GM19463 (cell line): Measurements from ENCODE around the gene CPZ.
"Not testable (repeated sequence)": the region's sequence is repeated elsewhere in the genome, so short reads cannot be mapped to it uniquely, and the experiment has no call there.

ENCODE experiments used
- ATAC-seq: cut with Tn5 transposase; IDR thresholded peaks from one replicate; pipeline ENCODE4 v1.9.1; 2021; ENCODE audit warnings: mild to moderate bottlenecking, moderate library complexity; ENCODE audit not compliant: unreplicated experiment

The CPZ gene

GRCh38 chr4:8608714-8609391, 16.3 kb downstream of the CPZ start:
- ATAC-seq = no peak

DNA sequence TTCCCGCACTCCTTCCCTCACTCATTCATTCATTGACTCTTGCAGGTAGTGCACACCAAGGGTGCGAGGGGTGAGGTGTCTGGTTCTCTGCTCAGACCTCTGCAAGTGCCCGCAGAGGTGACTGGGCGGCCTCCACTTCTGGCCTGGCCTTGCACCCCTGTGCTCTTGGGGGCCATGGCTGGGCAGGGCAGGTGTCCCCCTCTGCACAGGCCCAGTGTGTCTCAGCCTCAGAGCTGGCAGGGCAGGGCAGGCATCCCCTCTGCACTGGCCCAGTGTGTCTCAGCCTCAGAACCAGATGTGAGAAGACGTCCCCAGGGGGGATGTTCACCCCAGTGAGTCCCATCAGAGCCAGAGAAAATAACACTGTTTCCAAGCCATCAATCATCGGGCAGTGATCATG, 16.8 kb downstream of the CPZ start:
- ATAC-seq = no peak

- no peak for ATAC-seq
Observed at GRCh38 chr4:8609824-8610350, 17.3 kb downstream of the CPZ start.

- no peak for ATAC-seq
Observed at GRCh38 chr4:8610858-8611616, 18.5 kb downstream of the CPZ start.

- no peak for ATAC-seq
Observed at GRCh38 chr4:8612646-8613045, 20.1 kb downstream of the CPZ start.

GRCh38 chr4:8613421-8614364, 21.1 kb downstream of the CPZ start:
- ATAC-seq = no peak

DNA sequence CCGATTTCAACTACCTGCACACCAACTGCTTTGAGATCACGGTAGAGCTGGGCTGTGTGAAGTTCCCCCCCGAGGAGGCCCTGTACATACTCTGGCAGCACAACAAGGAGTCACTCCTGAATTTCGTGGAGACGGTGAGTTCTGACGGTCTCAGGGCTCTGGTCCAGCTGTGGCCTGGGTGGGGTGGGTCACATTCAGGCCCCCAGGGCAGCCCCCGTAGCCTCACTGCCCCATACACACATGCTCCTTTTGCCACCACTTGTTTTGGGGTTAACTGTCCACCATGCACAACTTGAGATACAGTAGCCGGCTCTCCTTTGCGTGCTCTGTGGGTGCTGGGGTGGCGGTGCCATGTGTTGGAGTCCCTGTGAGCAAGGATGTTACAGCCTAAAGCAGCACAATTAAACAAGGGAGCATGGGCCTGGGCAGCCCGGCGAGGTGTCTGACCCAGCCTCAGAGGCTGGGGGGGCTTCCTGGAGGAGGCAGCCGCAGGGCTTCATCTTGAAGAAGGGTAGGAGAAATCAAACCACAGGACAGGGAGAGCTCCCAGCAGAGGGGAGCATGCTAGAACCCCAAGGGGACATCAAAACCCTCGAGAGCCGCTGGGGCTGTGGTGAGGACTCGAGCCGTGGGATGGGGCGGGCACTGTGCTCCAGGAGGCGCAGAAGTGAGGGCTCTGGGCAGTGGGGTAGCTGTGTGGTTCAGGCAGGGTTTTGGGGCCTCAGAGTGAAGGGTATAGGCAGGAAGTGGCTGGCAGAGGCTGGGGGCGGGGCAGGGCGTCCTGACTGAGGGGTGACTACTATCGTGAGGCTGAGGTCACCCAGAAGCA, 22.0 kb downstream of the CPZ start:
- no peak for ATAC-seq

- no peak for ATAC-seq
Observed at GRCh38 chr4:8615366-8615765, 22.8 kb downstream of the CPZ start.

DNA sequence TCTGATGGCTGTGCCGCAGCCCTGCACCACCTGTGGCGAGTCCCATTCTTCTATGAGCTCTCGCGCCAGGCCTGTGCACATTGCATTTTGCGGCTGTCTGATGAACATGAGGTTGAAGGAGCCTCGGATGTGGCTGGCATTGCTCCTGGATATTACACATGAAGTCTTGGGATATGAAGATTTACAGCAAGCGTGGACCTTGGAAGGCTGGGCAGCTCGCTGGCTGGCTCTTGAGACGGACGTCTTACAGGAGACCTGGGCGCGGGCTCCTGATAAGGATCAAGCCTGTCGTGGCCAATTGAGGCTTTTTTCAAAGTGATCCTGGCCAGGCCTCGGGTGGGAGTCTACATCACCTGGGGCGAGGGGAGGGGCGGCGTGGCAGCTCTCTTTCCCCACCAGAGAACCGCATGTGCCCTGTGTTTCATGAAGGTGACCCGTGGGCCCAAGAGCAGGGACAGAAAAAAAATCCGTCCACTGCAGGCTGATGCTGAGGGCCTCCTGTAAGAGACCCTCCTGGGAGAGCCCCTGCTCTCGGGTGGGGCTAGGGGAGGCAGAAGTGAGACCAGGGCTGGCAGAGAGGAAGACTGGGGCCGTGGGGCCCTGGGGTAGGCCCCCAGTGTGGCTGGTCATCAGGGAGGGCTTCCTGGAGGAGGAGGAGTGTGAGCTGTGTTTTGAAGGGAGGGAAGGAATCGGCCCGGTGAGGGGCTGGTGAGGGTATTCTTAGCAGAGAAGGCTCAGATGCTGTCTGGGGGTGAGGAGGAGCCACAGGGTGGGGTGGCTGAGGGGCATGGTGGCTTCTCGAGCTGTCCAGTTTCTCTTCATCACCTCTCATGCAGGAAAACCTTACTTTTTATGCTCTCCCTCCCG, 23.6 kb downstream of the CPZ start:
- ATAC-seq = no peak

- ATAC-seq = no peak
Observed at GRCh38 chr4:8616831-8617230, 24.3 kb downstream of the CPZ start.

DNA sequence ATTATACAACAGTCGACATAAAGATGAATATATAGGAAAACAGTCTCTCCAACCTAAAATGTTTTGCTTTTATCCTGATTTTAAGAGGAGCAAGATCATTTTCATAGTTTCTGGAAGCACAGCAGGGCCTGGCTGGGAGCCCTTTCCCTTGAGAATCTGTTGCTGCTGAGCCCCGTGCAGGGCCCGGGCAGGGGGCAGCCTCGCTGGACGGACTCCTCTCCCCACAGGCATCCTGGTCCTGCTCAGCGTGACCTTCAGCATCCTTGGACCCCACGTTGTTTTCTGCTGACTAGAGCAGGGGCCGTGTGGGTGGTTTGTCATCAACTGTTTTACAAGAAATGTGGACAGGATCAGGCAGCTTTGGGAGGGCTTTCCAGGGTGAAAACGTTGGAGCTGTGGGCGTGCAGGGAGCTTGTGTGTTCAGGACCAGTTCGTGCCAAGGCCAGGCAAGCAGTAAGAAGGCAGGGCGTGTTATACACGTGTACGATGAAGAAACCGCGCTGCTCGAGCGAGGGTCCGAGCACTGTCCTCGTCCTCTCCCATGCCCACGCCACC, 25.0 kb downstream of the CPZ start:
- no peak for ATAC-seq

- no peak for ATAC-seq
Observed at GRCh38 chr4:8618421-8618820, 25.9 kb downstream of the CPZ start.

- ATAC-seq = no peak
Observed at GRCh38 chr4:8618961-8619720, 26.6 kb downstream of the CPZ start.

DNA sequence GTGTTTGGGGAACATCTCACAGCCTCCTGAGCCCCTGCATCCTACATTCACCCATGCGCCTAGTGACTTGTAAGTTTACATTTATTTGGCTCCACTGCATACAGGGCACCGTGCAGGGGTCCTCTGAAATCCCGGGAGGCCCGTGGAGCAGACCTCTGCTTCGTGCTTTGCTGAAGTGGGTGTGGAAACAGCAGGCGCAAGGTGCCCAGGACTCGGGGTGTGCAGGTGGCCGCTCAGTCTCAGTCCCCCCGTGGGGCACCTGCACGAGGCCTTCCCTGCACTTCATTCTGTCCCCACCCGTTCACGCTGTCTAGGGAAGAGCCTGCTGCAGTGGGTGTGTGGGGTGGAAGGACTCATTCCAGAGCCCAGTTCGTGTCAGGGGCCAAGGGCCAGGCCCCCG, 28.6 kb downstream of the CPZ start:
- ATAC-seq = not testable (repeated sequence)

DNA sequence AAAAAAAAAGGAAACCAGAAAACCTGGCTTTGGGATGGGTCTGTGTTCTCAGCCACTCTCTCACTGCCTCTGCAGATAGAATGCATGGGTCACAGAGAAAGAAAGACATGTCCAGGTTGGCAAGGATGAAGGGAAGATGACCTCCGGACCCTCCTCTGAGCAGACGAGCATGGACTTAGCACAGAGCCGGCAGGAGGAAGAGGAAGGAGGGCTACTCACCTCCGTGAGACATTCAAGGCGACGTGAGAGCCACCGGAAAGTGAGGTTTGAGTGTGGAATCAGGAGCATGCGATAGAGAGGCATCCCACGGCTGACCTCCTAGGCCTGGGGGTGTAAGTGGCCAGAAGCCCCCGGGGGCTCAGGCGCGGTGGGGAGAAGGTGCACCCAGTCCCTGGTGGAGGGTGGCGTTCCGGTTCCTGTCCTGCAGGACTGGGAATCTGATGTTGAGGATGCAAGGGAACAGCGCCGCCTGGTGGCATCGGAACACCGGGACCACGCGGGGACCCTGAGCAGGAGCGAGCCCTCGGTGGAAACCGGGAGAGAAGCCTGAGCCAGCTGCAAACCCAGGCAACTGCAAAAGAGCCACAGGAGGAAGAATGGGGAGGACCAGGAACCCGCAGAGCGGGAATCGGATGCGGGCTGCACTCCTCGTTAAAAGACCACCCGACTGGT, 32.2 kb downstream of the CPZ start:
- ATAC-seq = not testable (repeated sequence)

DNA sequence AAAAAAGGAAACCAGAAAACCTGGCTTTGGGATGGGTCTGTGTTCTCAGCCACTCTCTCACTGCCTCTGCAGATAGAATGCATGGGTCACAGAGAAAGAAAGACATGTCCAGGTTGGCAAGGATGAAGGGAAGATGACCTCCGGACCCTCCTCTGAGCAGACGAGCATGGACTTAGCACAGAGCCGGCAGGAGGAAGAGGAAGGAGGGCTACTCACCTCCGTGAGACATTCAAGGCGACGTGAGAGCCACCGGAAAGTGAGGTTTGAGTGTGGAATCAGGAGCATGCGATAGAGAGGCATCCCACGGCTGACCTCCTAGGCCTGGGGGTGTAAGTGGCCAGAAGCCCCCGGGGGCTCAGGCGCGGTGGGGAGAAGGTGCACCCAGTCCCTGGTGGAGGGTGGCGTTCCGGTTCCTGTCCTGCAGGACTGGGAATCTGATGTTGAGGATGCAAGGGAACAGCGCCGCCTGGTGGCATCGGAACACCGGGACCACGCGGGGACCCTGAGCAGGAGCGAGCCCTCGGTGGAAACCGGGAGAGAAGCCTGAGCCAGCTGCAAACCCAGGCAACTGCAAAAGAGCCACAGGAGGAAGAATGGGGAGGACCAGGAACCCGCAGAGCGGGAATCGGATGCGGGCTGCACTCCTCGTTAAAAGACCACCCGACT, 37.8 kb downstream of the CPZ start:
- ATAC-seq = not testable (repeated sequence)

GRCh38 chr4:8631896-8632295, 39.3 kb downstream of the CPZ start:
- ATAC-seq = not testable (repeated sequence)
